Measurements from ENCODE around the gene ITGBL1. TPM values are rescaled to one million over a fixed set of nuclear protein-coding genes. Genes with fewer than 3 reads are reported as not detected.
"Not testable (repeated sequence)": the region's sequence is repeated elsewhere in the genome, so short reads cannot be mapped to it uniquely, and the experiment has no call there.

ITGBL1 gene
- polyA plus RNA-seq, 6 donors from 2014 or later, result not detected

DNA sequence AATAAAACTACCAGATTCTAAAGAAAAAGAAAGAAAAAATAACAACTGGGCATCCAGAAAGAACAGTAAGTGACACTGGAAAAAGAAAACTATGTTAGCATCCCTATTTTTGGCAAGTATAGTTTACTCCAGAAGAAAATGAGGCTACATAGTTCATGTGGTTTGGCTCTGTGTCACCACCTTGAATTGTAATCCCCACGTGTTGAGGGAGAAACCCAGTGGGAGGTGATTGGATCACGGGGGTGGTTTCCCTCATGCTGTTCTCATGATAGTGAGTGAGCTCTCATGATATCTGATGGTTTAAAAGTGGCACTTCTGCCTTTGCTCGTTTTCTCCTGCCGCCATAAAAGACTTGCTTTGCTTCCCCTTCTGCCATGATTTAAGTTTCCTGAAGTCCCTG lies 76.9 kb downstream of the ITGBL1 start:
- H3K27me3 Mint-ChIP-seq, result peaks cover 0 to 7% (median 0%) of the 10 kb centered on the region in 3 donors
- DNase-seq, result no peak
- H3K27ac Mint-ChIP-seq, result no peak overlapping the region
- H3K4me1 Mint-ChIP-seq, result no peaks in the 10 kb centered on the region
- peaks cover 0 to 4% (median 0%) of the 10 kb centered on the region in 7 donors for H3K9me3 Mint-ChIP-seq
- ATAC-seq (ENCODE audit: low read depth in 2 of 2), result no peak
- H3K4me3 Mint-ChIP-seq, result no peak overlapping the region
- no peaks in the 10 kb centered on the region for H3K36me3 Mint-ChIP-seq

DNA sequence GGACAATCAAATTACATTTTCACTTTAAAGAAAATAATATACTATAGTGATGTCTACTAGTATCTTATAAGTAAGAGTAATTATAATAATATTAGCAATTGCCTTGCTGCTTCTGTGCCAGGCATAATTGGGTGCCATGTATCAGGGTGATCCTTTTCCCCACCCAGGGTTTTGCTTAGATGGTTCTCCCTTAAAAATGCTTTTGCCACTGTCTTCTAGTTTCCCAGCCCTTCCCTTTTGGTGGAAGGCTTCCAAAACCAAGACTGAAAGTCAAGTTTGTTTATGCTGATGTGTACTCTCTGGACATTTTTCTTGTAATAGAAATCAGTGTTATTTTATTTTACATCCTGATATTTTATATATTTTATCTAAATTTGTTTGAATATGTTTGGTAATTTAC lies 77.8 kb downstream of the ITGBL1 start:
- H3K36me3 Mint-ChIP-seq, result no peaks in the 10 kb centered on the region
- H3K4me1 Mint-ChIP-seq, result no peaks in the 10 kb centered on the region
- ATAC-seq (ENCODE audit: low read depth in 2 of 2) (no peak), DNase-seq (no peak)
- H3K27ac Mint-ChIP-seq, result no peak overlapping the region
- H3K4me3 Mint-ChIP-seq, result no peak overlapping the region
- peaks cover 0 to 4% (median 0%) of the 10 kb centered on the region in 7 donors for H3K9me3 Mint-ChIP-seq
- peaks cover 0 to 7% (median 0%) of the 10 kb centered on the region in 3 donors for H3K27me3 Mint-ChIP-seq

DNA sequence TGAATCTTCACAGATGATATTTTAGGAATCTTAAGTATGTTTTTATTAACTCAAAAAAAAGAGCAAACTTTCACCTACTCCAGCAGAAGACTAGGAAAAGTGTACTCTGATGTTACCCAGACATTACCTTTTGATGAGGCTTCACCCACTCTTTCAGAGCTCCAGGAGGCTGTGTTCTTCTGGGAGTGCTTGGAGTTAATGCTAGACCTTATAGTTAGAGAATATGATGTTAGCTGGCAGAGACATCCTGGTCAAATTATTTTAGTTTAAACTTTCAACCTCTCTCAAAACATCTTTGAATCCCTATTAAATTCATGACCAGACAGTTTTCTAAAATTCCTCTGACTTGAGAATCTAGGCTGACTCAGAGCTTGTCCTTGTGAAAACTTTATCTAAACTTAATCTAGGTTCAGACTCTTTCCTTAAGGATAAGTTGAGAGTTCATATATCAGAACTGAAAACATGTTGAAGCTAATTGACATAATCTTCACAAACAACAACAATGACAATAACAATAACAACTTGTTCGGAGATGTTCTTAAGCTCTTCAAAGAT lies 82.8 kb downstream of the ITGBL1 start:
- H3K27me3 Mint-ChIP-seq, result no peaks in the 10 kb centered on the region
- H3K36me3 Mint-ChIP-seq, result no peaks in the 10 kb centered on the region
- no peak overlapping the region for H3K27ac Mint-ChIP-seq
- H3K9me3 Mint-ChIP-seq, result peaks cover 0 to 4% (median 0%) of the 10 kb centered on the region in 7 donors
- no peaks in the 10 kb centered on the region for H3K4me1 Mint-ChIP-seq
- no peak for ATAC-seq (ENCODE audit: low read depth in 2 of 2)
- no peak overlapping the region for H3K4me3 Mint-ChIP-seq
- DNase-seq, result no peak

- Mint-ChIP-seq H3K27me3 (no peaks in the 10 kb centered on the region), H3K4me3 (no peak overlapping the region), H3K4me1 (no peaks in the 10 kb centered on the region), H3K9me3 (peaks cover 0 to 4% (median 2%) of the 10 kb centered on the region in 7 donors), H3K36me3 (no peaks in the 10 kb centered on the region), H3K27ac (no peak overlapping the region)
- no peak for ATAC-seq (ENCODE audit: low read depth in 2 of 2)
- DNase-seq, result no peak
These were observed 83.6 kb downstream of the ITGBL1 start for GRCh38 chr13:101536079-101536478.

- H3K9me3 Mint-ChIP-seq, H3K36me3 Mint-ChIP-seq: not testable (repeated sequence)
These were observed 92.1 kb downstream of the ITGBL1 start for GRCh38 chr13:101544544-101544943.

GRCh38 chr13:101544979-101545378 lies 92.5 kb downstream of the ITGBL1 start:
- Mint-ChIP-seq H3K4me3 (no peak overlapping the region), H3K27ac (no peak overlapping the region), H3K4me1 (no peaks in the 10 kb centered on the region), H3K9me3 (peaks cover 0 to 9% (median 2%) of the 10 kb centered on the region in 7 donors), H3K27me3 (peaks cover 0 to 7% (median 4%) of the 10 kb centered on the region in 3 donors), H3K36me3 (no peaks in the 10 kb centered on the region)
- DNase-seq (no peak), ATAC-seq (ENCODE audit: low read depth in 2 of 2) (no peak)

More at GRCh38 chr13:101544544-101544943, 92.1 kb downstream of the ITGBL1 start:
- H3K27me3 Mint-ChIP-seq; H3K4me1 Mint-ChIP-seq; H3K4me3 Mint-ChIP-seq; H3K27ac Mint-ChIP-seq; DNase-seq; ATAC-seq (ENCODE audit: low read depth in 2 of 2): not testable (repeated sequence)

DNA sequence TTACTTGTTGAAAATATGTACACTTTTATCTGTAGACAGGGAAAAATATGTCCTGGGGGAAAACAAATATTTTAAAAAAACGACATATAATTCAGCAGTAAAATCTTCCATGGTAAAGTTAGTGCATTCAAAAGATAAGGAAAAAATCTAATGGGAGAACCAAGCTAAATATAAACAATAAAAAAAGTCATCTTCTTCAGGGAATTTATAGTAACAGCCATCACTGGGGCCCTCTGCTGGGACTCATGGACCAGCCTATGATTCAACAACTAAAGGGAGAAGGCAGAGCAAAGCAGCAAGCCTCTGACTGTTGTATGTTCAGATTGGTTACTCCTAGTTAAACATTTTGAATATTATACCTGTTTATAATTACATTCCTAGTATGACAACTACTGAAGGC lies 93.0 kb downstream of the ITGBL1 start:
- DNase-seq (no peak), ATAC-seq (ENCODE audit: low read depth in 2 of 2) (no peak)
- no peak overlapping the region for H3K27ac Mint-ChIP-seq
- H3K4me1 Mint-ChIP-seq, result no peaks in the 10 kb centered on the region
- H3K4me3 Mint-ChIP-seq, result no peak overlapping the region
- no peaks in the 10 kb centered on the region for H3K36me3 Mint-ChIP-seq
- peaks cover 0 to 6% (median 0%) of the 10 kb centered on the region in 7 donors for H3K9me3 Mint-ChIP-seq
- peaks cover 0 to 7% (median 4%) of the 10 kb centered on the region in 3 donors for H3K27me3 Mint-ChIP-seq

DNA sequence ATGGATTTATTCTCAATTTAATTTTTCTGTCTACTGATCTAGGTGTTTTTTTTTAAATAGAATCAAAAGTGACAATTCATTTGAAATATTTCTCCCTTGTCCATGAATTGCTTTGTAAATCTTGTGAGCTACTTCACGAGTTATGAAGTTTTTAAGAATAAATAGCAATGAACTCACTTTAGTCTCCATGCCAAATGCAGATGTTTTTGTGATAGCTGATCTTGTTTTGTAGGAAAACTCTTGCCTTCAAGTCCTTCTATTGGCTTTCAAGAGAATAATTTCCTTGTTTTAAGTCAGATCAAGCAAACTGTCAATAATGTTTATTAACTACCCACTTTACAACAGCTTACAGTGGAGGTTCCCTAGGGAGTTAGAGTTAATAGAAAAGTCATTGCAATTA lies 99.8 kb downstream of the ITGBL1 start:
- H3K4me3 Mint-ChIP-seq, result no peak overlapping the region
- H3K27me3 Mint-ChIP-seq, result peaks cover 4 to 7% (median 4%) of the 10 kb centered on the region in 3 donors
- ATAC-seq (ENCODE audit: low read depth in 2 of 2) (no peak), DNase-seq (no peak)
- no peaks in the 10 kb centered on the region for H3K9me3 Mint-ChIP-seq
- no peaks in the 10 kb centered on the region for H3K36me3 Mint-ChIP-seq
- no peak overlapping the region for H3K27ac Mint-ChIP-seq
- no peaks in the 10 kb centered on the region for H3K4me1 Mint-ChIP-seq

- Mint-ChIP-seq H3K4me1 (no peaks in the 10 kb centered on the region), H3K27ac (no peak overlapping the region), H3K36me3 (no peaks in the 10 kb centered on the region), H3K27me3 (peaks cover 4 to 7% (median 4%) of the 10 kb centered on the region in 3 donors), H3K4me3 (no peak overlapping the region), H3K9me3 (no peaks in the 10 kb centered on the region)
- ATAC-seq (ENCODE audit: low read depth in 2 of 2) (no peak), DNase-seq (no peak)
These were observed 100.3 kb downstream of the ITGBL1 start for GRCh38 chr13:101552786-101553185.

GRCh38 chr13:101554420-101555125 lies 102.1 kb downstream of the ITGBL1 start:
- no peak for DNase-seq
- Mint-ChIP-seq H3K9me3 (no peaks in the 10 kb centered on the region), H3K36me3 (no peaks in the 10 kb centered on the region), H3K4me3 (no peak overlapping the region), H3K27ac (peak overlapping the region in 1 of 6 donors; percentile 82), H3K4me1 (no peaks in the 10 kb centered on the region), H3K27me3 (peaks cover 1 to 7% (median 4%) of the 10 kb centered on the region in 3 donors)
- no peak for ATAC-seq (ENCODE audit: low read depth in 2 of 2)

DNA sequence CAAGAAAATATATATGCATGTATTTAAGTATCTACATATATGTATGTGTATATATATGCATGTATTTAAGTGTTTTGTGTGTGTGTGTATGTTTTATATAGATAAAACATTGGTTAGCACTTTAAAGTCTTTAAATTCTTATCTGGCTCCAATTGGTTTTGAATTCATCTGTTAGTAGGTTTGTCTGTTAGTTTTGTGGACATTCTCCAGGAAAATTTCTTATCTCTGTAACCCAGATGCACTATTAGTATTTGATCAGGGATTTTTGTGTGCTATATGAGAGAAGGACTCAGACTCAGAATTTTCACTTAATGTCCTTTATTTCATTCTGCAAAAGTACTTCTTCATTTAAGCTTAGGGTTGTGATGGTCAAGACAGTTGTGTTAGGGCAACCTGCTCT lies 103.1 kb downstream of the ITGBL1 start:
- H3K27ac Mint-ChIP-seq, result no peak overlapping the region
- H3K4me3 Mint-ChIP-seq, result no peak overlapping the region
- H3K4me1 Mint-ChIP-seq, result no peaks in the 10 kb centered on the region
- no peaks in the 10 kb centered on the region for H3K36me3 Mint-ChIP-seq
- no peak for DNase-seq
- peaks cover 5 to 7% (median 6%) of the 10 kb centered on the region in 3 donors for H3K27me3 Mint-ChIP-seq
- no peaks in the 10 kb centered on the region for H3K9me3 Mint-ChIP-seq
- no peak for ATAC-seq (ENCODE audit: low read depth in 2 of 2)

DNA sequence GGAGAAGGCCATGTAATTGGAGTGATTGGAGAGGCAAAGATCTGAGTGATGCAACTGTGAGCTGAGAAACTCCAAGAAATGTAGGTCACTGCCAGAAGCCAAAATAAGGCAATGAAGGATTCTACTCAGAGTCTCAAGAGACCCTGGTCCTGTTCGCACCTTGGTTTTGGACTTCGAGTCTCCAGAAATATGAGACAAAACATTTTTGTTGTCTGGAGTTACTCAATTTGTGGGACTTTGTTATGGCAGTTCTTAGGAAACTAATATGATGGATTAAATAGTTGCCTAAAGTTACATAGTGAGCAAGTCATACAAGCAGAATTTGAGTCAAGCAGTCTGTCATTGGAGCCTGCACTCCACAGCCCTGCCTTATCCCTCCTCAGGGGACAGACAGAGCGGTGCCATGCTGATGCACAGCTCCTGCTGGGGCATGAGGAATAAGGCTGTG lies 104.2 kb downstream of the ITGBL1 start:
- H3K27me3 Mint-ChIP-seq, result peaks cover 0 to 8% (median 6%) of the 10 kb centered on the region in 3 donors
- peaks cover 0 to 3% (median 0%) of the 10 kb centered on the region in 7 donors for H3K9me3 Mint-ChIP-seq
- DNase-seq, result no peak
- H3K27ac Mint-ChIP-seq, result no peak overlapping the region
- no peak for ATAC-seq (ENCODE audit: low read depth in 2 of 2)
- no peaks in the 10 kb centered on the region for H3K4me1 Mint-ChIP-seq
- no peaks in the 10 kb centered on the region for H3K36me3 Mint-ChIP-seq
- H3K4me3 Mint-ChIP-seq, result no peak overlapping the region

GRCh38 chr13:101565317-101565716 lies 112.8 kb downstream of the ITGBL1 start:
- DNase-seq, result no peak
- Mint-ChIP-seq H3K9me3 (peaks cover 0 to 3% (median 0%) of the 10 kb centered on the region in 7 donors), H3K27me3 (peaks cover 0 to 8% (median 0%) of the 10 kb centered on the region in 3 donors), H3K36me3 (no peaks in the 10 kb centered on the region), H3K4me1 (peaks cover 0 to 2% (median 0%) of the 10 kb centered on the region in 3 donors), H3K4me3 (no peak overlapping the region), H3K27ac (no peak overlapping the region)
- no peak for ATAC-seq (ENCODE audit: low read depth in 2 of 2)

DNA sequence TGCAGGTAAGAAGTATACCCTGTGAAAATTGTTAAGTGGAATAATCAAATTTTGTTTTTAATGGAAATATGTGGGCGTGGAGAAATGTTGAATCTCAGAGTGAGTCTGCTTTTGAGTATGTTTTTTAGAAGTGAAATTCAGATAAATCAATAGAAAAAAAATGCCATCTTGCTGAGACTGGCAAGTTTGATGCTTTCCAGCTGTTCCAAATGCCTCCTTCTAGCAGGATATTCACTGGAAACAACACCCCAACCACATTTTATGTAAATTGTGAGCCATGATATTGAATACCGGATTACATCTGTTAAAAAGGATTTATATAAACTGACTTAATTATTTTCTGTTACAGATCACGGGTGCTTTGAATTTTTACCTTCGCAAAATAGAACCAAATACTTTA lies 115.4 kb downstream of the ITGBL1 start:
- Mint-ChIP-seq H3K9me3 (no peaks in the 10 kb centered on the region), H3K4me1 (peaks cover 0 to 5% (median 0%) of the 10 kb centered on the region in 3 donors)
- no peak for ATAC-seq (ENCODE audit: low read depth in 2 of 2)

More for the DNA sequence above, 115.4 kb downstream of the ITGBL1 start:
- Mint-ChIP-seq H3K27ac (no peak overlapping the region), H3K4me3 (no peak overlapping the region), H3K36me3 (no peaks in the 10 kb centered on the region), H3K27me3 (peaks cover 0 to 6% (median 5%) of the 10 kb centered on the region in 3 donors)
- no peak for DNase-seq
